HEK293 (cell line): ENCODE results near the gene TPP2.

Experiments used
- SP3 ChIP-seq: fragments of 450-650 bp; formaldehyde crosslinking; IDR thresholded peaks from 2 replicates; pipeline ENCODE4 v1.5.1; 2016; ENCODE audit warnings: missing biosample characterization, missing genetic modification characterization
- TCF7L2 ChIP-seq: IDR thresholded peaks from 2 replicates; pipeline ENCODE4 v1.6.1; 2011; ENCODE audit warnings: low read depth, mild to moderate bottlenecking, inconsistent platforms, low read length, moderate library complexity, borderline replicate concordance
- YY1 ChIP-seq: fragments of 450-650 bp; formaldehyde crosslinking; IDR thresholded peaks from 2 replicates; pipeline ENCODE4 v1.5.1; 2018; ENCODE audit warnings: missing biosample characterization, missing genetic modification characterization
- ZNF555 ChIP-seq: fragments of 450-650 bp; formaldehyde crosslinking; conservative IDR thresholded peaks from 2 replicates; pipeline ENCODE4 v1.5.1; 2017; ENCODE audit warnings: missing biosample characterization, mild to moderate bottlenecking, missing genetic modification characterization, inconsistent platforms
- ZNF670 ChIP-seq: fragments of 450-650 bp; formaldehyde crosslinking; IDR thresholded peaks from 2 replicates; pipeline ENCODE4 v1.5.1; 2016; ENCODE audit warnings: missing biosample characterization, missing genetic modification characterization, low read depth
- TF ChIP-seq, protein P1 (sequence below): fragments of 450-650 bp; formaldehyde crosslinking; IDR thresholded peaks from 2 replicates; pipeline ENCODE4 v1.5.1; 2016; ENCODE audit warnings: missing biosample characterization, missing genetic modification characterization
- TF ChIP-seq, protein P2 (sequence below): fragments of 450-650 bp; formaldehyde crosslinking; IDR thresholded peaks from 2 replicates; pipeline ENCODE4 v1.5.1; 2016; ENCODE audit warnings: missing biosample characterization, missing genetic modification characterization
- TF ChIP-seq, protein P3 (sequence below): fragments of 450-650 bp; formaldehyde crosslinking; IDR thresholded peaks from 2 replicates; pipeline ENCODE4 v1.5.1; 2016; ENCODE audit warnings: missing biosample characterization, missing genetic modification characterization
- TF ChIP-seq, protein P4 (sequence below): fragments of 450-650 bp; formaldehyde crosslinking; IDR thresholded peaks from 2 replicates; pipeline ENCODE4 v1.5.1; 2016; ENCODE audit warnings: missing biosample characterization, missing genetic modification characterization
- TF ChIP-seq, protein P5 (sequence below): fragments of 450-650 bp; formaldehyde crosslinking; IDR thresholded peaks from 2 replicates; pipeline ENCODE4 v1.5.1; 2016; ENCODE audit warnings: missing biosample characterization, missing genetic modification characterization

DNA sequence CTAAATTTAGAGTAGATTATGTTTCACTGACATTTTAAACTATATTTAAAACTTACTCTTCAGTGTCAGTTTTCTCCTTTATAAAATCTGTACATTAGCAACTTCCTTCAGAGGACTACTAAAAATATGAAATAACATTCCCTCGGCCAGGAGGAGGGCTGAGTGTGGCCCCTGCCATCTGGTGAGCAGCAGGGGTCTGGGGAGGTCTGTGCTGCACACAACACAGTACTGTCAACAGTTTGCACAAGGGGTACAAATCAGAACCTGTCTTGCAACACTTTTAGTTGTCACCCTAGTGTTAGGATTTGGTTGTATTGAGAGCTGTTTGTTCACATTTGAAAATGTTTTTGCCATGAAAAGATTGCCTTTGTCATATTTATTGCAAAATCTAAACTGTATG lies 48.9 kb downstream of the TPP2 start:
- no peak for TF ChIP-seq YY1 (tag by site-specific recombination)
- TF ChIP-seq, protein P1, sequence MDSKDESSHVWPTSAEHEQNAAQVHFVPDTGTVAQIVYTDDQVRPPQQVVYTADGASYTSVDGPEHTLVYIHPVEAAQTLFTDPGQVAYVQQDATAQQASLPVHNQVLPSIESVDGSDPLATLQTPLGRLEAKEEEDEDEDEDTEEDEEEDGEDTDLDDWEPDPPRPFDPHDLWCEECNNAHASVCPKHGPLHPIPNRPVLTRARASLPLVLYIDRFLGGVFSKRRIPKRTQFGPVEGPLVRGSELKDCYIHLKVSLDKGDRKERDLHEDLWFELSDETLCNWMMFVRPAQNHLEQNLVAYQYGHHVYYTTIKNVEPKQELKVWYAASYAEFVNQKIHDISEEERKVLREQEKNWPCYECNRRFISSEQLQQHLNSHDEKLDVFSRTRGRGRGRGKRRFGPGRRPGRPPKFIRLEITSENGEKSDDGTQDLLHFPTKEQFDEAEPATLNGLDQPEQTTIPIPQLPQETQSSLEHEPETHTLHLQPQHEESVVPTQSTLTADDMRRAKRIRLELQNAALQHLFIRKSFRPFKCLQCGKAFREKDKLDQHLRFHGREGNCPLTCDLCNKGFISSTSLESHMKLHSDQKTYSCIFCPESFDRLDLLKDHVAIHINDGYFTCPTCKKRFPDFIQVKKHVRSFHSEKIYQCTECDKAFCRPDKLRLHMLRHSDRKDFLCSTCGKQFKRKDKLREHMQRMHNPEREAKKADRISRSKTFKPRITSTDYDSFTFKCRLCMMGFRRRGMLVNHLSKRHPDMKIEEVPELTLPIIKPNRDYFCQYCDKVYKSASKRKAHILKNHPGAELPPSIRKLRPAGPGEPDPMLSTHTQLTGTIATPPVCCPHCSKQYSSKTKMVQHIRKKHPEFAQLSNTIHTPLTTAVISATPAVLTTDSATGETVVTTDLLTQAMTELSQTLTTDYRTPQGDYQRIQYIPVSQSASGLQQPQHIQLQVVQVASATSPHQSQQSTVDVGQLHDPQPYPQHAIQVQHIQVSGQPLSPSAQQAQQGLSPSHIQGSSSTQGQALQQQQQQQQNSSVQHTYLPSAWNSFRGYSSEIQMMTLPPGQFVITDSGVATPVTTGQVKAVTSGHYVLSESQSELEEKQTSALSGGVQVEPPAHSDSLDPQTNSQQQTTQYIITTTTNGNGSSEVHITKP (tag by site-specific recombination), result no peak
- no peak for TF ChIP-seq ZNF670 (tag by site-specific recombination)
- TF ChIP-seq, protein P2, sequence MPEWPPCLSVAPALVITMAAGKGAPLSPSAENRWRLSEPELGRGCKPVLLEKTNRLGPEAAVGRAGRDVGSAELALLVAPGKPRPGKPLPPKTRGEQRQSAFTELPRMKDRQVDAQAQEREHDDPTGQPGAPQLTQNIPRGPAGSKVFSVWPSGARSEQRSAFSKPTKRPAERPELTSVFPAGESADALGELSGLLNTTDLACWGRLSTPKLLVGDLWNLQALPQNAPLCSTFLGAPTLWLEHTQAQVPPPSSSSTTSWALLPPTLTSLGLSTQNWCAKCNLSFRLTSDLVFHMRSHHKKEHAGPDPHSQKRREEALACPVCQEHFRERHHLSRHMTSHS, result no peak
- no peak for TF ChIP-seq SP3 (tag by site-specific recombination)
- TF ChIP-seq, protein P3, sequence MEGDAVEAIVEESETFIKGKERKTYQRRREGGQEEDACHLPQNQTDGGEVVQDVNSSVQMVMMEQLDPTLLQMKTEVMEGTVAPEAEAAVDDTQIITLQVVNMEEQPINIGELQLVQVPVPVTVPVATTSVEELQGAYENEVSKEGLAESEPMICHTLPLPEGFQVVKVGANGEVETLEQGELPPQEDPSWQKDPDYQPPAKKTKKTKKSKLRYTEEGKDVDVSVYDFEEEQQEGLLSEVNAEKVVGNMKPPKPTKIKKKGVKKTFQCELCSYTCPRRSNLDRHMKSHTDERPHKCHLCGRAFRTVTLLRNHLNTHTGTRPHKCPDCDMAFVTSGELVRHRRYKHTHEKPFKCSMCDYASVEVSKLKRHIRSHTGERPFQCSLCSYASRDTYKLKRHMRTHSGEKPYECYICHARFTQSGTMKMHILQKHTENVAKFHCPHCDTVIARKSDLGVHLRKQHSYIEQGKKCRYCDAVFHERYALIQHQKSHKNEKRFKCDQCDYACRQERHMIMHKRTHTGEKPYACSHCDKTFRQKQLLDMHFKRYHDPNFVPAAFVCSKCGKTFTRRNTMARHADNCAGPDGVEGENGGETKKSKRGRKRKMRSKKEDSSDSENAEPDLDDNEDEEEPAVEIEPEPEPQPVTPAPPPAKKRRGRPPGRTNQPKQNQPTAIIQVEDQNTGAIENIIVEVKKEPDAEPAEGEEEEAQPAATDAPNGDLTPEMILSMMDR (tag by site-specific recombination), result no peak
- TF ChIP-seq, protein P4, sequence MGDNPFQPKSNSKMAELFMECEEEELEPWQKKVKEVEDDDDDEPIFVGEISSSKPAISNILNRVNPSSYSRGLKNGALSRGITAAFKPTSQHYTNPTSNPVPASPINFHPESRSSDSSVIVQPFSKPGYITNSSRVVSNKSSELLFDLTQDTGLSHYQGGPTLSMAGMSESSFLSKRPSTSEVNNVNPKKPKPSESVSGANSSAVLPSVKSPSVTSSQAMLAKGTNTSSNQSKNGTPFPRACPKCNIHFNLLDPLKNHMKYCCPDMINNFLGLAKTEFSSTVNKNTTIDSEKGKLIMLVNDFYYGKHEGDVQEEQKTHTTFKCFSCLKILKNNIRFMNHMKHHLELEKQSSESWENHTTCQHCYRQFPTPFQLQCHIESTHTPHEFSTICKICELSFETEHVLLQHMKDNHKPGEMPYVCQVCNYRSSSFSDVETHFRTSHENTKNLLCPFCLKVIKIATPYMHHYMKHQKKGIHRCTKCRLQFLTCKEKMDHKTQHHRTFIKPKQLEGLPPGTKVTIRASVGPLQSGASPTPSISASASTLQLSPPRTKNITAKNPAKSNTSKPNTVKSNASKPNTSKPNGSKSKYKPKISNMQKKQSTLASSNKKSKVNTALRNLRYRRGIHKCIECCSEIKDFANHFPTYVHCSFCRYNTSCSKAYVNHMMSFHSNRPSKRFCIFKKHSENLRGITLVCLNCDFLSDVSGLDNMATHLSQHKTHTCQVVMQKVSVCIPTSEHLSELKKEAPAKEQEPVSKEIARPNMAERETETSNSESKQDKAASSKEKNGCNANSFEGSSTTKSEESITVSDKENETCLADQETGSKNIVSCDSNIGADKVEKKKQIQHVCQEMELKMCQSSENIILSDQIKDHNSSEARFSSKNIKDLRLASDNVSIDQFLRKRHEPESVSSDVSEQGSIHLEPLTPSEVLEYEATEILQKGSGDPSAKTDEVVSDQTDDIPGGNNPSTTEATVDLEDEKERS (tag by site-specific recombination), result no peak
- TF ChIP-seq, protein P5, sequence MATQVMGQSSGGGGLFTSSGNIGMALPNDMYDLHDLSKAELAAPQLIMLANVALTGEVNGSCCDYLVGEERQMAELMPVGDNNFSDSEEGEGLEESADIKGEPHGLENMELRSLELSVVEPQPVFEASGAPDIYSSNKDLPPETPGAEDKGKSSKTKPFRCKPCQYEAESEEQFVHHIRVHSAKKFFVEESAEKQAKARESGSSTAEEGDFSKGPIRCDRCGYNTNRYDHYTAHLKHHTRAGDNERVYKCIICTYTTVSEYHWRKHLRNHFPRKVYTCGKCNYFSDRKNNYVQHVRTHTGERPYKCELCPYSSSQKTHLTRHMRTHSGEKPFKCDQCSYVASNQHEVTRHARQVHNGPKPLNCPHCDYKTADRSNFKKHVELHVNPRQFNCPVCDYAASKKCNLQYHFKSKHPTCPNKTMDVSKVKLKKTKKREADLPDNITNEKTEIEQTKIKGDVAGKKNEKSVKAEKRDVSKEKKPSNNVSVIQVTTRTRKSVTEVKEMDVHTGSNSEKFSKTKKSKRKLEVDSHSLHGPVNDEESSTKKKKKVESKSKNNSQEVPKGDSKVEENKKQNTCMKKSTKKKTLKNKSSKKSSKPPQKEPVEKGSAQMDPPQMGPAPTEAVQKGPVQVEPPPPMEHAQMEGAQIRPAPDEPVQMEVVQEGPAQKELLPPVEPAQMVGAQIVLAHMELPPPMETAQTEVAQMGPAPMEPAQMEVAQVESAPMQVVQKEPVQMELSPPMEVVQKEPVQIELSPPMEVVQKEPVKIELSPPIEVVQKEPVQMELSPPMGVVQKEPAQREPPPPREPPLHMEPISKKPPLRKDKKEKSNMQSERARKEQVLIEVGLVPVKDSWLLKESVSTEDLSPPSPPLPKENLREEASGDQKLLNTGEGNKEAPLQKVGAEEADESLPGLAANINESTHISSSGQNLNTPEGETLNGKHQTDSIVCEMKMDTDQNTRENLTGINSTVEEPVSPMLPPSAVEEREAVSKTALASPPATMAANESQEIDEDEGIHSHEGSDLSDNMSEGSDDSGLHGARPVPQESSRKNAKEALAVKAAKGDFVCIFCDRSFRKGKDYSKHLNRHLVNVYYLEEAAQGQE (tag by site-specific recombination), result no peak
- no peak for TF ChIP-seq TCF7L2
- no peak for TF ChIP-seq ZNF555 (tag by site-specific recombination)
